NB4 (cell line): ENCODE measurements around the gene HOMER2.

ENCODE experiments used
- CTCF ChIP-seq: IDR thresholded peaks from one replicate; pipeline ENCODE4 v1.5.1; 2012; ENCODE audit warnings: low read depth, low read length
- POLR2A ChIP-seq: IDR thresholded peaks from 2 replicates; pipeline ENCODE4 v1.6.1; 2011; ENCODE audit warnings: mild to moderate bottlenecking; ENCODE audit not compliant: insufficient read length; ENCODE audit errors: extremely low read depth

GRCh38 chr15:82970078-82970686, 17.7 kb upstream of the HOMER2 start:
- TF ChIP-seq CTCF (no peak), POLR2A (no peak)
